GM08714 (cell line): Measurements from ENCODE around the gene EMD.

Experiments used
- H3K4me3 ChIP-seq: fragments of 200-500 bp; sonication (Bioruptor generic); 2 replicates; pipeline ENCODE4 v1.5.1; 2014; ENCODE audit warnings: mild to moderate bottlenecking, low read length, inconsistent platforms
- ZNF274 ChIP-seq: IDR thresholded peaks from 2 replicates; pipeline ENCODE4 v1.6.1; 2012; ENCODE audit warnings: mild to moderate bottlenecking, low read depth, low read length

Gene EMD

GRCh38 chrX:154430916-154431315 is 51.8 kb downstream of the EMD start:
- H3K4me3 ChIP-seq = no peak overlapping the region
- TF ChIP-seq ZNF274 = no peak
